DMS79 treated with DMSO at 0.1 percent for 48 hours (cell line): ENCODE data around the gene COL24A1.
A peak's percentile ranks its signal among the peaks of the same experiment; 100 is the strongest.

Experiments used
- DNase-seq: peaks from one replicate; lab custom pipeline; 2025; lab: John Stamatoyannopoulos, UW

COL24A1 gene

GRCh38 chr1:86156566-86157455, at the start of gene COL24A1:
Gene COL24A1, minus strand, starts transcription at chr1:86156772. Its CDS starts 376 bp downstream, at chr1:86156396.
- peak; percentile 20 for DNase-seq

- DNase-seq, result no peak
These were observed 49.2 kb upstream of the COL24A1 start for GRCh38 chr1:86205741-86206140.

GRCh38 chr1:86202552-86203340, 46.2 kb upstream of the COL24A1 start:
- DNase-seq, result no peak

GRCh38 chr1:86201311-86201710, 44.7 kb upstream of the COL24A1 start:
- no peak for DNase-seq

- no peak for DNase-seq
These were observed 44.3 kb upstream of the COL24A1 start for GRCh38 chr1:86200901-86201300.

- DNase-seq, result no peak
These were observed 40.8 kb upstream of the COL24A1 start for GRCh38 chr1:86197206-86197855.

GRCh38 chr1:86195281-86195680, 38.7 kb upstream of the COL24A1 start:
- no peak for DNase-seq

GRCh38 chr1:86194491-86195034, 38.0 kb upstream of the COL24A1 start:
- DNase-seq, result no peak

- no peak for DNase-seq
These were observed 35.8 kb upstream of the COL24A1 start for GRCh38 chr1:86192417-86192816.

GRCh38 chr1:86191958-86192357, 35.4 kb upstream of the COL24A1 start:
- DNase-seq, result no peak

GRCh38 chr1:86190873-86191272, 34.3 kb upstream of the COL24A1 start:
- no peak for DNase-seq

- no peak for DNase-seq
These were observed 27.9 kb upstream of the COL24A1 start for GRCh38 chr1:86184426-86184825.

- DNase-seq, result no peak
These were observed 27.2 kb upstream of the COL24A1 start for GRCh38 chr1:86183810-86184209.

- no peak for DNase-seq
These were observed 19.7 kb upstream of the COL24A1 start for GRCh38 chr1:86176226-86176625.

GRCh38 chr1:86175756-86176155, 19.2 kb upstream of the COL24A1 start:
- no peak for DNase-seq

- DNase-seq, result no peak
These were observed 13.1 kb upstream of the COL24A1 start for GRCh38 chr1:86169625-86170024.

- DNase-seq, result no peak
These were observed 3.2 kb upstream of the COL24A1 start for GRCh38 chr1:86159800-86160199.

GRCh38 chr1:86155807-86156565, 586 bp downstream of the COL24A1 start:
- DNase-seq, result peak; percentile 20

GRCh38 chr1:86155051-86155806, 1.3 kb downstream of the COL24A1 start:
- DNase-seq, result no peak

- DNase-seq, result no peak
These were observed 2.0 kb downstream of the COL24A1 start for GRCh38 chr1:86154571-86155050.

GRCh38 chr1:86153836-86154235, 2.7 kb downstream of the COL24A1 start:
- DNase-seq, result no peak
